ENCODE data around the gene CHDH.

DNA sequence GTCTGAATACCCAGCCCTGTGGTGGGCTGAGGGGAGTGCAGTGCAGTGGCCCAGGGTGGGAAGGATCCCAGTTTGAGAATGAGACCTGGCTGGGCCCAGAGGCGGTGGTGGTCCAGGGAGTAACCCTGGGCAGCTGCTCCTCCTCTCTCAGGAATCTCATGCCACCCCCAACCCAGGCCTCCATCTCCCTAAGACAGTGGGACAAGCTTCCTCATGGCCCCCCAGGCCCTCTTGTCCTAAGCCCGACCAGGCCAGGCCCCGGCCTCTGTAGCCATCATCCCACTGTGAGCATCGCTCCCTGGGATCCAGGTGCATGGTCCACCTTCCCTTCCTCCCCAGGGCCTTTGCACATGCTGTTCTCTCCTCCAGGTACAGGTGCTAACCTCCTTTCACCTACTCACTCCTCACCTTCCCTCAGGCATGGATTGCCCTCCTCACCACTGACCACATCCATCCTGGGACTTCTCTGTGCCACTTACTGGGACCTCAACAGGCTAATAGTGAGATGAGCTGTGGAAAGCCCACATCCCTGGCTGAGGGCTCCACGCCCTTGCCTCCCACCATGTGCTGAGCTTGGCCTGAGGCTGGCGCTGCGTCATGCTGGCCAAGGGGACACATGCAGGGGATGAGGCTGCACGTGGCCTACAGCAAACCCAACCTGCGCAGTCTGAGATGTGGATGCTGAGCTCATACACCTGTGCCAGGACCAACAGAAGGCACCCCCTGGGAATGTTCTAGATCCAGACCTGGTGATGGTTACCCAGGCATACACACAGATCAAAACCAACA is 9.9 kb downstream of the CHDH start:
- no peak for TF ChIP-seq POLR2A (IDR thresholded peaks at IDR 0.05)
- TF ChIP-seq, protein P1, sequence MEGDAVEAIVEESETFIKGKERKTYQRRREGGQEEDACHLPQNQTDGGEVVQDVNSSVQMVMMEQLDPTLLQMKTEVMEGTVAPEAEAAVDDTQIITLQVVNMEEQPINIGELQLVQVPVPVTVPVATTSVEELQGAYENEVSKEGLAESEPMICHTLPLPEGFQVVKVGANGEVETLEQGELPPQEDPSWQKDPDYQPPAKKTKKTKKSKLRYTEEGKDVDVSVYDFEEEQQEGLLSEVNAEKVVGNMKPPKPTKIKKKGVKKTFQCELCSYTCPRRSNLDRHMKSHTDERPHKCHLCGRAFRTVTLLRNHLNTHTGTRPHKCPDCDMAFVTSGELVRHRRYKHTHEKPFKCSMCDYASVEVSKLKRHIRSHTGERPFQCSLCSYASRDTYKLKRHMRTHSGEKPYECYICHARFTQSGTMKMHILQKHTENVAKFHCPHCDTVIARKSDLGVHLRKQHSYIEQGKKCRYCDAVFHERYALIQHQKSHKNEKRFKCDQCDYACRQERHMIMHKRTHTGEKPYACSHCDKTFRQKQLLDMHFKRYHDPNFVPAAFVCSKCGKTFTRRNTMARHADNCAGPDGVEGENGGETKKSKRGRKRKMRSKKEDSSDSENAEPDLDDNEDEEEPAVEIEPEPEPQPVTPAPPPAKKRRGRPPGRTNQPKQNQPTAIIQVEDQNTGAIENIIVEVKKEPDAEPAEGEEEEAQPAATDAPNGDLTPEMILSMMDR (IDR thresholded peaks at IDR 0.05), result no peak

Data from right lobe of liver (tissue), 4 donors.